ENCODE results near the gene PAX1.

The PAX1 gene

GRCh38 chr20:21682521-21682954 lies 22.9 kb upstream of the PAX1 start:
- no peaks in the 10 kb centered on the region for H3K36me3 ChIP-seq (ENCODE audit: insufficient read depth, low read depth, low read length)
- 0 out of 2 replicates have a peak, but pooled peaks cover 11% of the 10 kb centered on the region for H3K27me3 ChIP-seq (ENCODE audit: insufficient read depth, low read length)
- H3K27ac ChIP-seq (ENCODE audit: low read length), result no peak overlapping the region
- H3K9ac ChIP-seq (ENCODE audit: low read depth, low read length), result no peak overlapping the region
- no peak overlapping the region for H3K4me3 ChIP-seq (ENCODE audit: low read length)
- H3K4me1 ChIP-seq (ENCODE audit: insufficient read depth, low read length), result no peaks in the 10 kb centered on the region
- no peaks in the 10 kb centered on the region for H3K9me3 ChIP-seq (ENCODE audit: insufficient read depth, low read depth, low read length)

- Histone ChIP-seq H3K36me3 (ENCODE audit: insufficient read depth, low read depth, low read length) (no peaks in the 10 kb centered on the region), H3K27me3 (ENCODE audit: insufficient read depth, low read length) (0 out of 2 replicates have a peak, but pooled peaks cover 6% of the 10 kb centered on the region), H3K27ac (ENCODE audit: low read length) (no peak overlapping the region), H3K4me1 (ENCODE audit: insufficient read depth, low read length) (no peaks in the 10 kb centered on the region), H3K9ac (ENCODE audit: low read depth, low read length) (no peak overlapping the region), H3K4me3 (ENCODE audit: low read length) (no peak overlapping the region), H3K9me3 (ENCODE audit: insufficient read depth, low read depth, low read length) (no peaks in the 10 kb centered on the region)
Observed at GRCh38 chr20:21684671-21685070, 20.8 kb upstream of the PAX1 start.

GRCh38 chr20:21685981-21686380 lies 19.5 kb upstream of the PAX1 start:
- no peak overlapping the region for H3K27ac ChIP-seq (ENCODE audit: low read length)
- H3K9ac ChIP-seq (ENCODE audit: low read depth, low read length), result no peak overlapping the region
- H3K36me3 ChIP-seq (ENCODE audit: insufficient read depth, low read depth, low read length), result no peaks in the 10 kb centered on the region
- 0 out of 2 replicates have a peak, but pooled peaks cover 6% of the 10 kb centered on the region for H3K27me3 ChIP-seq (ENCODE audit: insufficient read depth, low read length)
- no peaks in the 10 kb centered on the region for H3K9me3 ChIP-seq (ENCODE audit: insufficient read depth, low read depth, low read length)
- H3K4me3 ChIP-seq (ENCODE audit: low read length), result no peak overlapping the region
- no peaks in the 10 kb centered on the region for H3K4me1 ChIP-seq (ENCODE audit: insufficient read depth, low read length)

GRCh38 chr20:21693322-21693721 lies 12.1 kb upstream of the PAX1 start:
- no peaks in the 10 kb centered on the region for H3K4me1 ChIP-seq (ENCODE audit: insufficient read depth, low read length)
- no peaks in the 10 kb centered on the region for H3K36me3 ChIP-seq (ENCODE audit: insufficient read depth, low read depth, low read length)
- no peak overlapping the region for H3K9ac ChIP-seq (ENCODE audit: low read depth, low read length)
- no peaks in the 10 kb centered on the region for H3K9me3 ChIP-seq (ENCODE audit: insufficient read depth, low read depth, low read length)
- peaks cover 66% of the 10 kb centered on the region for H3K27me3 ChIP-seq (ENCODE audit: insufficient read depth, low read length)
- no peak overlapping the region for H3K27ac ChIP-seq (ENCODE audit: low read length)
- H3K4me3 ChIP-seq (ENCODE audit: low read length), result no peak overlapping the region

- H3K9me3 ChIP-seq (ENCODE audit: insufficient read depth, low read depth, low read length), result no peaks in the 10 kb centered on the region; the same call in 1 of the 2 replicates
- no peak overlapping the region for H3K27ac ChIP-seq (ENCODE audit: low read length)
- peaks cover 16% of the 10 kb centered on the region for H3K4me1 ChIP-seq (ENCODE audit: insufficient read depth, low read length)
- no peak overlapping the region for H3K9ac ChIP-seq (ENCODE audit: low read depth, low read length)
- H3K27me3 ChIP-seq (ENCODE audit: insufficient read depth, low read length), result peaks cover 100% of the 10 kb centered on the region
- H3K36me3 ChIP-seq (ENCODE audit: insufficient read depth, low read depth, low read length), result no peaks in the 10 kb centered on the region
- no peak overlapping the region for H3K4me3 ChIP-seq (ENCODE audit: low read length)
Observed at GRCh38 chr20:21698494-21699215, 6.8 kb upstream of the PAX1 start.

- peaks cover 100% of the 10 kb centered on the region for H3K27me3 ChIP-seq (ENCODE audit: insufficient read depth, low read length)
Observed at GRCh38 chr20:21699216-21699508, 6.3 kb upstream of the PAX1 start.

GRCh38 chr20:21701171-21701876 lies 4.1 kb upstream of the PAX1 start:
- no peaks in the 10 kb centered on the region; the same call in 1 of the 2 replicates for H3K9me3 ChIP-seq (ENCODE audit: insufficient read depth, low read depth, low read length)
- no peak overlapping the region for H3K9ac ChIP-seq (ENCODE audit: low read depth, low read length)
- H3K4me1 ChIP-seq (ENCODE audit: insufficient read depth, low read length), result peaks cover 16% of the 10 kb centered on the region
- peak overlapping the region; percentile 41; the same call in 1 of the 2 replicates for H3K4me3 ChIP-seq (ENCODE audit: low read length)
- H3K27ac ChIP-seq (ENCODE audit: low read length), result no peak overlapping the region
- H3K27me3 ChIP-seq (ENCODE audit: insufficient read depth, low read length), result peaks cover 100% of the 10 kb centered on the region
- H3K36me3 ChIP-seq (ENCODE audit: insufficient read depth, low read depth, low read length), result no peaks in the 10 kb centered on the region

More at GRCh38 chr20:21699216-21699508, 6.3 kb upstream of the PAX1 start:
- Histone ChIP-seq H3K4me1 (ENCODE audit: insufficient read depth, low read length) (peaks cover 16% of the 10 kb centered on the region), H3K27ac (ENCODE audit: low read length) (no peak overlapping the region), H3K4me3 (ENCODE audit: low read length) (no peak overlapping the region), H3K9ac (ENCODE audit: low read depth, low read length) (no peak overlapping the region), H3K36me3 (ENCODE audit: insufficient read depth, low read depth, low read length) (no peaks in the 10 kb centered on the region), H3K9me3 (ENCODE audit: insufficient read depth, low read depth, low read length) (no peaks in the 10 kb centered on the region; the same call in 1 of the 2 replicates)

GRCh38 chr20:21702016-21702415 lies 3.4 kb upstream of the PAX1 start:
- Histone ChIP-seq H3K4me3 (ENCODE audit: low read length) (no peak overlapping the region), H3K9me3 (ENCODE audit: insufficient read depth, low read depth, low read length) (no peaks in the 10 kb centered on the region; the same call in 1 of the 2 replicates), H3K4me1 (ENCODE audit: insufficient read depth, low read length) (peaks cover 16% of the 10 kb centered on the region), H3K27me3 (ENCODE audit: insufficient read depth, low read length) (peaks cover 100% of the 10 kb centered on the region), H3K9ac (ENCODE audit: low read depth, low read length) (no peak overlapping the region), H3K36me3 (ENCODE audit: insufficient read depth, low read depth, low read length) (no peaks in the 10 kb centered on the region), H3K27ac (ENCODE audit: low read length) (no peak overlapping the region)

- H3K9me3 ChIP-seq (ENCODE audit: insufficient read depth, low read depth, low read length), result peaks cover 4% of the 10 kb centered on the region; the same call in 1 of the 2 replicates
- H3K9ac ChIP-seq (ENCODE audit: low read depth, low read length), result no peak overlapping the region
- peaks cover 16% of the 10 kb centered on the region for H3K4me1 ChIP-seq (ENCODE audit: insufficient read depth, low read length)
- H3K36me3 ChIP-seq (ENCODE audit: insufficient read depth, low read depth, low read length), result no peaks in the 10 kb centered on the region
- peaks cover 100% of the 10 kb centered on the region for H3K27me3 ChIP-seq (ENCODE audit: insufficient read depth, low read length)
- no peak overlapping the region for H3K27ac ChIP-seq (ENCODE audit: low read length)
- peak overlapping the region; percentile 39; the same call in 1 of the 2 replicates for H3K4me3 ChIP-seq (ENCODE audit: low read length)
Observed at GRCh38 chr20:21702553-21703470, 2.7 kb upstream of the PAX1 start.

- Histone ChIP-seq H3K27me3 (ENCODE audit: insufficient read depth, low read length) (peaks cover 100% of the 10 kb centered on the region), H3K27ac (ENCODE audit: low read length) (no peak overlapping the region), H3K4me3 (ENCODE audit: low read length) (no peak overlapping the region), H3K4me1 (ENCODE audit: insufficient read depth, low read length) (peaks cover 16% of the 10 kb centered on the region), H3K9ac (ENCODE audit: low read depth, low read length) (no peak overlapping the region), H3K36me3 (ENCODE audit: insufficient read depth, low read depth, low read length) (no peaks in the 10 kb centered on the region), H3K9me3 (ENCODE audit: insufficient read depth, low read depth, low read length) (peaks cover 4% of the 10 kb centered on the region; the same call in 1 of the 2 replicates)
Observed at GRCh38 chr20:21703717-21704407, 1.6 kb upstream of the PAX1 start.
